Measurements from ENCODE around the gene TULP3. TPM values are rescaled to one million over a fixed set of nuclear protein-coding genes. Genes with fewer than 3 reads are reported as not detected.

TULP3 gene
- total RNA-seq, 1 experiment from 2014 or later = 54.6 TPM

GRCh38 chr12:2977776-2978175 is 87.1 kb downstream of the TULP3 start:
- no peaks in the 10 kb centered on the region for H3K27me3 ChIP-seq (ENCODE audit: insufficient read depth, low read depth)
- ChIA-PET CTCF (interaction anchor here (0.6 kb wide), 1 partner anchor 33 kb away, joined by 4 read pairs; no protein-coding TSS in a partner anchor), POLR2A (ENCODE audit: unreplicated experiment) (no interaction called here)
- no peak for DNase-seq
- BruUV-seq (replicated peaks) = no TSS peak
- H4K20me1 ChIP-seq (ENCODE audit: insufficient read depth) = peaks cover 6% of the 10 kb centered on the region; the same call in 1 of the 2 replicates
- H3K79me2 ChIP-seq (ENCODE audit: low read depth) = no peaks in the 10 kb centered on the region
- H3K4me3 ChIP-seq = no peak overlapping the region
- no peaks in the 10 kb centered on the region for H3K36me3 ChIP-seq (ENCODE audit: low read depth)
- H2AFZ ChIP-seq = no peak overlapping the region
- H3K4me2 ChIP-seq = no peak overlapping the region
- H3K9me3 ChIP-seq (ENCODE audit: insufficient read depth, low read depth) = no peaks in the 10 kb centered on the region
- intact Hi-C loops (cut with micrococcal nuclease; ENCODE audit: unreplicated experiment) = no loop called here
- H3F3A ChIP-seq (ENCODE audit: insufficient read depth, low read depth) = no peaks in the 10 kb centered on the region
- H3K27ac ChIP-seq = no peak overlapping the region
- no peaks in the 10 kb centered on the region for H3K9me2 ChIP-seq (ENCODE audit: insufficient read depth)
- TF ChIP-seq CTCF (conservative IDR thresholded peaks at IDR 0.05) (no peak), EZH2 (IDR thresholded peaks at IDR 0.05; ENCODE audit: low read depth) (no peak)
- no peaks in the 10 kb centered on the region for H3K4me1 ChIP-seq (replicated peaks; ENCODE audit: insufficient read depth)

- POLR2A ChIA-PET (ENCODE audit: unreplicated experiment) = no interaction called here
- no peaks in the 10 kb centered on the region for H3K9me2 ChIP-seq (ENCODE audit: insufficient read depth)
- no peak overlapping the region for H3K27ac ChIP-seq
- no peak overlapping the region for H3K4me2 ChIP-seq
- H3K9me3 ChIP-seq (ENCODE audit: insufficient read depth, low read depth) = no peaks in the 10 kb centered on the region
- peaks cover 6% of the 10 kb centered on the region; the same call in 1 of the 2 replicates for H4K20me1 ChIP-seq (ENCODE audit: insufficient read depth)
- no TSS peak for BruUV-seq (replicated peaks)
- no peaks in the 10 kb centered on the region for H3K79me2 ChIP-seq (ENCODE audit: low read depth)
- no peak for DNase-seq
- H3K4me3 ChIP-seq = no peak overlapping the region
- 0 out of 2 replicates have a peak, but pooled peaks cover 6% of the 10 kb centered on the region for H3F3A ChIP-seq (ENCODE audit: insufficient read depth, low read depth)
- no peaks in the 10 kb centered on the region for H3K36me3 ChIP-seq (ENCODE audit: low read depth)
- intact Hi-C loops (cut with micrococcal nuclease; ENCODE audit: unreplicated experiment) = no loop called here
- TF ChIP-seq EZH2 (IDR thresholded peaks at IDR 0.05; ENCODE audit: low read depth) (no peak), CTCF (conservative IDR thresholded peaks at IDR 0.05) (no peak)
- H3K4me1 ChIP-seq (replicated peaks; ENCODE audit: insufficient read depth) = no peaks in the 10 kb centered on the region
- CTCF ChIA-PET = no interaction called here
- no peak overlapping the region for H2AFZ ChIP-seq
- no peaks in the 10 kb centered on the region for H3K27me3 ChIP-seq (ENCODE audit: insufficient read depth, low read depth)
Measured at GRCh38 chr12:2979806-2980205, 89.1 kb downstream of the TULP3 start.

GRCh38 chr12:2980630-2981029 is 89.9 kb downstream of the TULP3 start:
- H3K4me3 ChIP-seq = no peak overlapping the region
- no peak for DNase-seq
- BruUV-seq (replicated peaks) = no TSS peak
- peaks cover 6% of the 10 kb centered on the region; the same call in 1 of the 2 replicates for H4K20me1 ChIP-seq (ENCODE audit: insufficient read depth)
- no peaks in the 10 kb centered on the region for H3K9me2 ChIP-seq (ENCODE audit: insufficient read depth)
- no peaks in the 10 kb centered on the region for H3K27me3 ChIP-seq (ENCODE audit: insufficient read depth, low read depth)
- intact Hi-C loops (cut with micrococcal nuclease; ENCODE audit: unreplicated experiment) = no loop called here
- no peak overlapping the region for H3K27ac ChIP-seq
- no peaks in the 10 kb centered on the region for H3K79me2 ChIP-seq (ENCODE audit: low read depth)
- no peak for TF ChIP-seq CTCF (conservative IDR thresholded peaks at IDR 0.05)
- no peak for TF ChIP-seq EZH2 (IDR thresholded peaks at IDR 0.05; ENCODE audit: low read depth)
- H3K36me3 ChIP-seq (ENCODE audit: low read depth) = no peaks in the 10 kb centered on the region
- H3K4me2 ChIP-seq = no peak overlapping the region
- no peaks in the 10 kb centered on the region for H3K9me3 ChIP-seq (ENCODE audit: insufficient read depth, low read depth)
- H2AFZ ChIP-seq = no peak overlapping the region
- ChIA-PET CTCF (no interaction called here), POLR2A (ENCODE audit: unreplicated experiment) (interaction anchor here (0.6 kb wide), 1 partner anchor 22 kb away, joined by 7 read pairs; no protein-coding TSS in a partner anchor)
- 0 out of 2 replicates have a peak, but pooled peaks cover 6% of the 10 kb centered on the region for H3F3A ChIP-seq (ENCODE audit: insufficient read depth, low read depth)
- H3K4me1 ChIP-seq (replicated peaks; ENCODE audit: insufficient read depth) = no peaks in the 10 kb centered on the region

Data from PC-9 (cell line).